H9 (cell line): ENCODE results near the gene FAM163B. TPM values are rescaled to one million over a fixed set of nuclear protein-coding genes. Genes with fewer than 3 reads are reported as not detected.

Experiments
- DNase-seq: peaks from one replicate; pipeline ENCODE4 v3.0.0-alpha.2; 2017
- H2AFZ ChIP-seq: one replicate; pipeline ENCODE4 v1.6.1; 2013; ENCODE audit warnings: mild to moderate bottlenecking, low read length, control low read depth, moderate library complexity
- H2AK5ac ChIP-seq: 2 replicates; pipeline ENCODE4 v1.6.1; 2013; ENCODE audit warnings: low read length, control low read depth, mixed read lengths; ENCODE audit not compliant: insufficient read length
- H2BK120ac ChIP-seq: one replicate; pipeline ENCODE4 v1.6.1; 2013; ENCODE audit warnings: low read depth, mild to moderate bottlenecking, low read length, control low read depth, inconsistent platforms; ENCODE audit not compliant: poor library complexity, severe bottlenecking
- H2BK12ac ChIP-seq: 2 replicates; pipeline ENCODE4 v1.6.1; 2013; ENCODE audit warnings: low read length, control low read depth, mixed read lengths, low read depth; ENCODE audit not compliant: insufficient read length
- H2BK15ac ChIP-seq: 2 replicates; pipeline ENCODE4 v1.6.1; 2013; ENCODE audit warnings: low read depth, low read length, control low read depth
- H2BK20ac ChIP-seq: one replicate; pipeline ENCODE4 v1.6.1; 2013; ENCODE audit warnings: low read depth, mild to moderate bottlenecking, low read length, control low read depth, inconsistent platforms; ENCODE audit not compliant: poor library complexity, severe bottlenecking
- H2BK5ac ChIP-seq: 2 replicates; pipeline ENCODE4 v1.6.1; 2013; ENCODE audit warnings: low read length, control low read depth, mixed read lengths; ENCODE audit not compliant: insufficient read length
- H3K14ac ChIP-seq: 2 replicates; pipeline ENCODE4 v1.6.1; 2013; ENCODE audit warnings: low read length, control low read depth; ENCODE audit not compliant: insufficient read depth
- H3K18ac ChIP-seq: 2 replicates; pipeline ENCODE4 v1.6.1; 2013; ENCODE audit warnings: low read depth, mild to moderate bottlenecking, mixed read lengths, low read length, control low read depth; ENCODE audit not compliant: insufficient read length
- H3K23ac ChIP-seq: 2 replicates; pipeline ENCODE4 v1.6.1; 2013; ENCODE audit warnings: low read length, control low read depth, mixed read lengths, low read depth; ENCODE audit not compliant: insufficient read length
- H3K23me2 ChIP-seq: 2 replicates; pipeline ENCODE4 v1.6.1; 2013; ENCODE audit warnings: low read depth, mild to moderate bottlenecking, mixed read lengths, low read length, control low read depth; ENCODE audit not compliant: insufficient read length, poor library complexity, severe bottlenecking
- H3K27ac ChIP-seq: 2 replicates; pipeline ENCODE4 v1.5.1; 2013; ENCODE audit warnings: low read length, control low read depth, mixed read lengths, low read depth; ENCODE audit not compliant: insufficient read length
- H3K27me3 ChIP-seq: 2 replicates; pipeline ENCODE4 v1.6.1; 2013; ENCODE audit warnings: low read length, control low read depth, inconsistent platforms; ENCODE audit not compliant: insufficient read depth
- H3K4ac ChIP-seq: 2 replicates; pipeline ENCODE4 v1.6.1; 2013; ENCODE audit warnings: low read depth, mild to moderate bottlenecking, control low read depth, inconsistent platforms, low read length, moderate library complexity
- H3K4me1 ChIP-seq: 2 replicates; pipeline ENCODE4 v1.6.1; 2013; ENCODE audit warnings: low read length, control low read depth, inconsistent platforms; ENCODE audit not compliant: insufficient read depth
- H3K4me2 ChIP-seq: 2 replicates; pipeline ENCODE4 v1.6.1; 2013; ENCODE audit warnings: low read length, control low read depth, mixed read lengths; ENCODE audit not compliant: insufficient read length, insufficient read depth
- H3K56ac ChIP-seq: 2 replicates; pipeline ENCODE4 v1.6.1; 2013; ENCODE audit warnings: low read depth, mild to moderate bottlenecking, mixed read lengths, low read length, control low read depth; ENCODE audit not compliant: insufficient read length
- H3K79me1 ChIP-seq: 2 replicates; pipeline ENCODE4 v1.6.1; 2013; ENCODE audit warnings: low read depth, mild to moderate bottlenecking, moderate library complexity, low read length, control low read depth, inconsistent platforms; ENCODE audit not compliant: insufficient read depth, poor library complexity, severe bottlenecking
- H3K79me2 ChIP-seq: 2 replicates; pipeline ENCODE4 v1.6.1; 2013; ENCODE audit warnings: low read length, control low read depth, inconsistent platforms; ENCODE audit not compliant: insufficient read depth
- H3K9ac ChIP-seq: 2 replicates; pipeline ENCODE4 v1.6.1; 2013; ENCODE audit warnings: low read length, control low read depth, mixed read lengths; ENCODE audit not compliant: insufficient read length; ENCODE audit errors: extremely low read depth
- H3K9me3 ChIP-seq: one replicate; pipeline ENCODE4 v1.6.1; 2013; ENCODE audit warnings: low read depth, low read length, inconsistent platforms; ENCODE audit not compliant: control insufficient read depth
- H3T11ph ChIP-seq: one replicate; pipeline ENCODE4 v1.6.1; 2013; ENCODE audit warnings: mild to moderate bottlenecking, low read length, control low read depth, inconsistent platforms
- H4K20me1 ChIP-seq: one replicate; pipeline ENCODE4 v1.6.1; 2013; ENCODE audit not compliant: control insufficient read depth, insufficient read length, insufficient read depth
- H4K5ac ChIP-seq: 2 replicates; pipeline ENCODE4 v1.6.1; 2013; ENCODE audit warnings: low read depth, mild to moderate bottlenecking, mixed read lengths, low read length, control low read depth; ENCODE audit not compliant: insufficient read length
- H4K8ac ChIP-seq: replicated peaks from 2 replicates; pipeline ENCODE4 v1.6.1; 2013; ENCODE audit warnings: low read length, control low read depth, mixed read lengths, low read depth; ENCODE audit not compliant: insufficient read length
- H4K91ac ChIP-seq: 2 replicates; pipeline ENCODE4 v1.6.1; 2013; ENCODE audit warnings: low read depth, mild to moderate bottlenecking, moderate library complexity, mixed read lengths, low read length, control low read depth; ENCODE audit not compliant: insufficient read length
- H3K27ac Mint-ChIP-seq, 3 experiments: 2 replicates in 2 of 3; 3 replicates in 1 of 3; pipeline ENCODE4 v1.8.0; 2020 to 2021; ENCODE audit warnings: mixed read lengths in 3 of 3, mild to moderate bottlenecking in 1 of 3, moderate library complexity in 1 of 3
- H3K27me3 Mint-ChIP-seq: 2 replicates; pipeline ENCODE4 v1.8.0; 2021; ENCODE audit warnings: low read depth, mild to moderate bottlenecking, moderate library complexity, mixed read lengths
- H3K36me3 Mint-ChIP-seq, 3 experiments: 2 replicates in 2 of 3; 3 replicates in 1 of 3; pipeline ENCODE4 v1.8.0; 2020 to 2021; ENCODE audit warnings: low read depth in 3 of 3, mixed read lengths in 3 of 3; ENCODE audit not compliant: insufficient read depth in 1 of 3
- H3K4me1 Mint-ChIP-seq, 2 experiments: 2 replicates each; pipeline ENCODE4 v1.8.0; 2020; ENCODE audit warnings: mixed read lengths in 2 of 2
- H3K4me3 Mint-ChIP-seq, 2 experiments: 2 replicates in 1 of 2; 3 replicates in 1 of 2; pipeline ENCODE4 v1.8.0; 2020 to 2021; ENCODE audit warnings: mild to moderate bottlenecking in 2 of 2, mixed read lengths in 2 of 2, moderate library complexity in 1 of 2
- H3K9me3 Mint-ChIP-seq, 2 experiments: 2 replicates in 1 of 2; 3 replicates in 1 of 2; pipeline ENCODE4 v1.8.0; 2020; ENCODE audit warnings: mild to moderate bottlenecking in 2 of 2, mixed read lengths in 2 of 2, moderate library complexity in 1 of 2
- WGBS: extraction: QIAGEN DNeasy Blood & Tissue Kit; methylation state at CpG from one replicate; pipeline ENCODE4 v1.1.7; 2013; ENCODE audit warnings: missing lambda C conversion rate, low lambda C conversion rate, mixed read lengths; ENCODE audit not compliant: insufficient read length; ENCODE audit errors: extremely low coverage; 5-methylcytosine and 5-hydroxymethylcytosine counted together
- total RNA-seq: library from RNA; stranded (reverse); gene quantifications from 2 replicates; pipeline ENCODE4 v1.2.1, GENCODE V29; 2021
- TF ChIP-seq, protein P1 (sequence below): fragments of 200-600 bp; sonication (generic); conservative IDR thresholded peaks from 3 replicates; pipeline ENCODE4 v1.8.0; 2021; ENCODE audit warnings: antibody characterized with exemption, mild to moderate bottlenecking

Gene FAM163B
- total RNA-seq, 1 experiment from 2014 or later = 0.39 TPM

DNA sequence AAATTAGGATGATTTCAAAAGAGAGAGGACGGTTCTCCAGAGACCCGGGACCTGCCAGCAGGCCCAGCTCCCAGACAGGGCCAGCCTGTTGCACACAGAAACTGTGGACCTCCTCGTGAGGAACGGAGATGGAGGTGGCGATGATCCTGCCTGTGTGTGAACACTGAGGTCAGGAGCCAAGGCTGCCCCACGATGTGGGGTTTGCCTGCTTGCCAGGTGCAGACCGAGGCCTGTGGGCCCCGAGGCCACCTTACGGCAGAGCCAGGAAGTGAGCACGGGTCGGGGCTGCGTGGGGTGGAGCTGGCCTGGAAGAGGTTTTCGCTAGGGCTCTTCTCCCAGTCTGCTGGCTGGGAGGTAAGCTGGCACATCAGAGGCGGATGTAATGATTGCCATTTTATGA lies 4.3 kb downstream of the FAM163B start:
- no peak overlapping the region for H4K8ac ChIP-seq
- no peaks in the 10 kb centered on the region for H4K20me1 ChIP-seq
- H2BK120ac ChIP-seq = no peak overlapping the region
- no peaks in the 10 kb centered on the region for H3K79me1 ChIP-seq
- no peak overlapping the region for H3T11ph ChIP-seq
- H3K14ac ChIP-seq = no peak overlapping the region
- peaks cover 8% of the 10 kb centered on the region; the same call in 1 of the 2 replicates for H3K27me3 ChIP-seq
- Mint-ChIP-seq H3K36me3 (no peaks in the 10 kb centered on the region), H3K9me3 (no peaks in the 10 kb centered on the region), H3K27ac (no peak overlapping the region), H3K4me1 (peaks cover 5 to 32% of the 10 kb centered on the region in 2 experiments; a peak in 3 of 4 replicates), H3K27me3 (peaks cover 37% of the 10 kb centered on the region), H3K4me3 (no peak overlapping the region)
- peaks cover 3% of the 10 kb centered on the region for H3K23me2 ChIP-seq
- H4K91ac ChIP-seq = no peak overlapping the region
- no peak overlapping the region for H2BK12ac ChIP-seq
- TF ChIP-seq, protein P1, sequence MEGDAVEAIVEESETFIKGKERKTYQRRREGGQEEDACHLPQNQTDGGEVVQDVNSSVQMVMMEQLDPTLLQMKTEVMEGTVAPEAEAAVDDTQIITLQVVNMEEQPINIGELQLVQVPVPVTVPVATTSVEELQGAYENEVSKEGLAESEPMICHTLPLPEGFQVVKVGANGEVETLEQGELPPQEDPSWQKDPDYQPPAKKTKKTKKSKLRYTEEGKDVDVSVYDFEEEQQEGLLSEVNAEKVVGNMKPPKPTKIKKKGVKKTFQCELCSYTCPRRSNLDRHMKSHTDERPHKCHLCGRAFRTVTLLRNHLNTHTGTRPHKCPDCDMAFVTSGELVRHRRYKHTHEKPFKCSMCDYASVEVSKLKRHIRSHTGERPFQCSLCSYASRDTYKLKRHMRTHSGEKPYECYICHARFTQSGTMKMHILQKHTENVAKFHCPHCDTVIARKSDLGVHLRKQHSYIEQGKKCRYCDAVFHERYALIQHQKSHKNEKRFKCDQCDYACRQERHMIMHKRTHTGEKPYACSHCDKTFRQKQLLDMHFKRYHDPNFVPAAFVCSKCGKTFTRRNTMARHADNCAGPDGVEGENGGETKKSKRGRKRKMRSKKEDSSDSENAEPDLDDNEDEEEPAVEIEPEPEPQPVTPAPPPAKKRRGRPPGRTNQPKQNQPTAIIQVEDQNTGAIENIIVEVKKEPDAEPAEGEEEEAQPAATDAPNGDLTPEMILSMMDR = no peak; the same call in 2 of the 3 replicates
- H3K9me3 ChIP-seq = no peaks in the 10 kb centered on the region
- no peaks in the 10 kb centered on the region for H3K4me1 ChIP-seq
- no peak for DNase-seq
- no peak overlapping the region for H3K23ac ChIP-seq
- WGBS = no CpG with 5 or more reads among the region's 14 CpGs
- no peak overlapping the region for H2BK5ac ChIP-seq
- H3K9ac ChIP-seq = no peak overlapping the region
- no peak overlapping the region for H2BK20ac ChIP-seq
- H3K18ac ChIP-seq = no peak overlapping the region
- H3K79me2 ChIP-seq = no peaks in the 10 kb centered on the region
- H2BK15ac ChIP-seq = no peak overlapping the region
- H2AK5ac ChIP-seq = no peak overlapping the region
- H2AFZ ChIP-seq = no peak overlapping the region
- H3K56ac ChIP-seq = no peak overlapping the region
- no peak overlapping the region for H3K27ac ChIP-seq
- H3K4me2 ChIP-seq = no peak overlapping the region
- no peak overlapping the region for H4K5ac ChIP-seq
- no peak overlapping the region for H3K4ac ChIP-seq
